GM23338 (cell line): Measurements from ENCODE around the gene INS. TPM values are rescaled to one million over a fixed set of nuclear protein-coding genes. Genes with fewer than 3 reads are reported as not detected.

Experiments used
- ATAC-seq: fragments of 200-7000 bp; cut with Tn5 transposase; 3 replicates; pipeline ENCODE4 v1.9.1; 2020
- DNase-seq: peaks from one replicate; pipeline ENCODE4 v3.0.0-alpha.2; 2015; ENCODE audit warnings: low spot score
- H2AFZ ChIP-seq: fragments of 200-600 bp; sonication (generic); 2 replicates; pipeline ENCODE4 v1.8.0; 2016; ENCODE audit warnings: antibody characterized with exemption, mild to moderate bottlenecking, moderate library complexity
- H3F3A ChIP-seq: fragments of 200-600 bp; sonication (generic); replicated peaks from 2 replicates; pipeline ENCODE4 v1.8.0; 2017; ENCODE audit warnings: antibody characterized with exemption, mixed run types, low read depth
- H3K27ac ChIP-seq: fragments of 200-600 bp; sonication (generic); 2 replicates; pipeline ENCODE4 v1.6.1; 2016; ENCODE audit warnings: low read depth
- H3K27me3 ChIP-seq: fragments of 200-600 bp; sonication (generic); 2 replicates; pipeline ENCODE4 v1.8.0; 2016; ENCODE audit warnings: mild to moderate bottlenecking, mixed run types, moderate library complexity; ENCODE audit not compliant: insufficient read depth
- H3K36me3 ChIP-seq: fragments of 200-600 bp; sonication (generic); 2 replicates; pipeline ENCODE4 v1.8.0; 2016; ENCODE audit warnings: mild to moderate bottlenecking; ENCODE audit not compliant: insufficient read depth
- H3K4me1 ChIP-seq: fragments of 200-600 bp; sonication (generic); 2 replicates; pipeline ENCODE4 v1.8.0; 2016; ENCODE audit warnings: mild to moderate bottlenecking, moderate library complexity; ENCODE audit not compliant: insufficient read depth
- H3K4me2 ChIP-seq: fragments of 200-600 bp; sonication (generic); 2 replicates; pipeline ENCODE4 v1.7.1; 2017; ENCODE audit warnings: mixed run types
- H3K4me3 ChIP-seq: fragments of 200-600 bp; sonication (generic); 2 replicates; pipeline ENCODE4 v1.6.1; 2016; ENCODE audit warnings: mixed run types
- H3K79me2 ChIP-seq: fragments of 200-600 bp; sonication (generic); replicated peaks from 2 replicates; pipeline ENCODE4 v1.8.0; 2017; ENCODE audit warnings: mild to moderate bottlenecking; ENCODE audit not compliant: insufficient read depth
- H3K9me2 ChIP-seq: fragments of 200-600 bp; sonication (generic); 2 replicates; pipeline ENCODE4 v1.8.0; 2017; ENCODE audit not compliant: insufficient read depth
- H4K20me1 ChIP-seq: fragments of 200-600 bp; sonication (generic); replicated peaks from 2 replicates; pipeline ENCODE4 v1.8.0; 2017; ENCODE audit warnings: mild to moderate bottlenecking; ENCODE audit not compliant: insufficient read depth
- H3K27ac Mint-ChIP-seq: 2 replicates; pipeline ENCODE4 v1.8.0; 2020; ENCODE audit warnings: inconsistent platforms, mild to moderate bottlenecking, moderate library complexity, mixed read lengths
- H3K27me3 Mint-ChIP-seq: 3 replicates; pipeline ENCODE4 v1.8.0; 2022; ENCODE audit warnings: low read depth, mild to moderate bottlenecking, moderate library complexity, mixed read lengths, inconsistent platforms; ENCODE audit not compliant: insufficient read depth, poor library complexity
- H3K36me3 Mint-ChIP-seq: 3 replicates; pipeline ENCODE4 v1.8.0; 2021; ENCODE audit warnings: low read depth, mild to moderate bottlenecking, inconsistent platforms, moderate library complexity, mixed read lengths
- H3K4me1 Mint-ChIP-seq: 3 replicates; pipeline ENCODE4 v1.8.0; 2020; ENCODE audit warnings: mild to moderate bottlenecking, inconsistent platforms, mixed read lengths
- H3K4me3 Mint-ChIP-seq: 3 replicates; pipeline ENCODE4 v1.8.0; 2021; ENCODE audit warnings: moderate library complexity, mild to moderate bottlenecking, inconsistent platforms, mixed read lengths
- H3K9me3 Mint-ChIP-seq: 3 replicates; pipeline ENCODE4 v1.8.0; 2020; ENCODE audit warnings: moderate library complexity, mild to moderate bottlenecking, inconsistent platforms, mixed read lengths
- CREB1 ChIP-seq: fragments of 250-450 bp; sonication (Bioruptor Pico); IDR thresholded peaks from 2 replicates; pipeline ENCODE4 v1.5.0; 2020; ENCODE audit warnings: low read depth, mild to moderate bottlenecking, moderate library complexity
- CTCF ChIP-seq, 2 experiments: fragments of 200-600 bp in 1 of 2; sonication (generic) in 1 of 2; conservative IDR thresholded peaks; 2 replicates each; pipeline versions ENCODE4 v1.5.1 to v1.6.1; 2016 to 2017; ENCODE audit warnings: antibody characterized with exemption in 2 of 2, low read depth in 2 of 2, mild to moderate bottlenecking in 2 of 2, moderate library complexity in 1 of 2
- ETS1 ChIP-seq: IDR thresholded peaks from 2 replicates; pipeline ENCODE4 v1.6.1; 2016; ENCODE audit warnings: antibody characterized with exemption
- EZH2 ChIP-seq: fragments of 200-600 bp; sonication (generic); IDR thresholded peaks from one replicate; pipeline ENCODE4 v1.8.0; 2017; ENCODE audit warnings: antibody characterized with exemption, mild to moderate bottlenecking, low read depth; ENCODE audit not compliant: unreplicated experiment
- EZH2phosphoT487 ChIP-seq: fragments of 200-600 bp; sonication (generic); IDR thresholded peaks from one replicate; pipeline ENCODE4 v1.8.1; 2018; ENCODE audit warnings: antibody characterized with exemption; ENCODE audit not compliant: unreplicated experiment
- JUNB ChIP-seq: IDR thresholded peaks from one replicate; pipeline ENCODE4 v1.6.1; 2016; ENCODE audit warnings: antibody characterized with exemption; ENCODE audit not compliant: unreplicated experiment
- NANOG ChIP-seq: IDR thresholded peaks from 2 replicates; pipeline ENCODE4 v1.6.1; 2016; ENCODE audit warnings: antibody characterized with exemption, borderline replicate concordance
- STAT1 ChIP-seq: IDR thresholded peaks from one replicate; pipeline ENCODE4 v1.6.1; 2016; ENCODE audit warnings: antibody characterized with exemption; ENCODE audit not compliant: unreplicated experiment
- ZNF114 ChIP-seq: fragments of 250-450 bp; sonication (Bioruptor Pico); IDR thresholded peaks from 2 replicates; pipeline ENCODE4 v1.5.0; 2020; ENCODE audit warnings: mild to moderate bottlenecking, moderate library complexity
- ZNF462 ChIP-seq: fragments of 250-450 bp; sonication (Bioruptor Pico); IDR thresholded peaks from 2 replicates; pipeline ENCODE4 v1.5.0; 2020; ENCODE audit warnings: mild to moderate bottlenecking, moderate library complexity
- polyA plus RNA-seq: library from polyadenylated mRNA; unstranded; fragments of >200 nt; fragmentation: Nextera tagmentation; extraction: Ambion mirVana; gene quantifications from 2 replicates; pipeline ENCODE4 v1.2.1, GENCODE V29; 2016
- total RNA-seq: library from RNA; depleted of rRNA; stranded (reverse); fragments of >200 nt; shearing (Covaris generic); gene quantifications from 2 replicates; pipeline ENCODE4 v1.2.3, GENCODE V29; 2014

The INS gene
- total and polyA plus RNA-seq, 2 experiments from 2014 or later = not detected

GRCh38 chr11:2193099-2193887 lies 32.3 kb upstream of the INS start:
- ATAC-seq = no peak
- Histone ChIP-seq H3F3A (no peaks in the 10 kb centered on the region), H3K27me3 (no peaks in the 10 kb centered on the region), H3K79me2 (no peaks in the 10 kb centered on the region), H4K20me1 (no peaks in the 10 kb centered on the region), H3K9me2 (no peaks in the 10 kb centered on the region), H3K4me1 (no peaks in the 10 kb centered on the region), H2AFZ (no peak overlapping the region), H3K4me3 (no peak overlapping the region), H3K36me3 (no peaks in the 10 kb centered on the region), H3K4me2 (no peak overlapping the region), H3K27ac (no peak overlapping the region)
- Mint-ChIP-seq H3K27ac (no peak overlapping the region), H3K4me3 (no peak overlapping the region), H3K27me3 (peaks cover 21% of the 10 kb centered on the region), H3K9me3 (no peaks in the 10 kb centered on the region), H3K4me1 (peaks cover 6% of the 10 kb centered on the region; the same call in 1 of the 3 replicates), H3K36me3 (no peaks in the 10 kb centered on the region)
- DNase-seq = no peak
- TF ChIP-seq EZH2 = no peak
- TF ChIP-seq ZNF114 (CRISPR knock-in tag) = no peak
- TF ChIP-seq EZH2phosphoT487 = no peak
- no peak for TF ChIP-seq CTCF (conservative IDR thresholded peaks at IDR 0.05; ENCODE audit: low read depth in 2 of 2)
- no peak for TF ChIP-seq STAT1
- no peak for TF ChIP-seq ETS1
- TF ChIP-seq JUNB = no peak

GRCh38 chr11:2192435-2192834 lies 31.4 kb upstream of the INS start:
- no peaks in the 10 kb centered on the region for H4K20me1 ChIP-seq
- H3K27me3 ChIP-seq = no peaks in the 10 kb centered on the region
- no peak for ATAC-seq
- Mint-ChIP-seq H3K4me3 (no peak overlapping the region), H3K9me3 (no peaks in the 10 kb centered on the region), H3K27me3 (peaks cover 19% of the 10 kb centered on the region), H3K4me1 (peaks cover 6% of the 10 kb centered on the region; the same call in 1 of the 3 replicates), H3K36me3 (no peaks in the 10 kb centered on the region), H3K27ac (no peak overlapping the region)
- H3F3A ChIP-seq = 0 out of 2 replicates have a peak, but pooled peaks cover 2% of the 10 kb centered on the region
- no peak overlapping the region for H3K4me3 ChIP-seq
- no peak overlapping the region for H3K27ac ChIP-seq
- no peaks in the 10 kb centered on the region for H3K9me2 ChIP-seq
- no peaks in the 10 kb centered on the region for H3K4me1 ChIP-seq
- no peak overlapping the region for H3K4me2 ChIP-seq
- DNase-seq = no peak
- H3K36me3 ChIP-seq = no peaks in the 10 kb centered on the region
- no peak overlapping the region for H2AFZ ChIP-seq
- no peaks in the 10 kb centered on the region for H3K79me2 ChIP-seq
- TF ChIP-seq JUNB (no peak), EZH2 (no peak), NANOG (no peak), ZNF114 (CRISPR knock-in tag) (no peak), EZH2phosphoT487 (no peak), ZNF462 (no peak), CREB1 (CRISPR knock-in tag) (no peak)
